Type B pancreatic cell (in vitro differentiated cells): Measurements from ENCODE around the gene HK1. TPM values are rescaled to one million over a fixed set of nuclear protein-coding genes. Genes with fewer than 3 reads are reported as not detected.
A peak's percentile ranks its signal among the peaks of the same experiment; 100 is the strongest.

Experiments
- DNase-seq: peaks from one replicate; pipeline ENCODE4 v3.0.0; 2021; ENCODE audit warnings: mixed read lengths; ENCODE audit not compliant: unreplicated experiment; ENCODE audit errors: extremely low spot score
- H3K27ac Mint-ChIP-seq: 2 replicates; pipeline ENCODE4 v1.8.0; 2021; ENCODE audit warnings: mild to moderate bottlenecking, mixed read lengths
- H3K27me3 Mint-ChIP-seq: 2 replicates; pipeline ENCODE4 v1.8.0; 2021; ENCODE audit warnings: mixed read lengths
- H3K36me3 Mint-ChIP-seq: 2 replicates; pipeline ENCODE4 v1.8.0; 2021; ENCODE audit warnings: mixed read lengths
- H3K4me1 Mint-ChIP-seq: one replicate; pipeline ENCODE4 v1.8.0; 2021; ENCODE audit warnings: mixed read lengths; ENCODE audit not compliant: unreplicated experiment
- H3K4me3 Mint-ChIP-seq: 2 replicates; pipeline ENCODE4 v1.8.0; 2021; ENCODE audit warnings: mild to moderate bottlenecking, mixed read lengths
- H3K9me3 Mint-ChIP-seq: 2 replicates; pipeline ENCODE4 v1.8.0; 2021; ENCODE audit warnings: mixed read lengths
- total RNA-seq: library from RNA; stranded (reverse); gene quantifications from 2 replicates; pipeline ENCODE4 v1.2.1, GENCODE V29; 2021; ENCODE audit warnings: low replicate concordance
- TF ChIP-seq, protein P1 (sequence below): fragments of 200-600 bp; sonication (generic); conservative IDR thresholded peaks from 2 replicates; pipeline ENCODE4 v1.5.0; 2021; ENCODE audit warnings: antibody characterized with exemption, mild to moderate bottlenecking

The HK1 gene
- total RNA-seq, 1 donor from 2014 or later = 60.8 TPM

DNA sequence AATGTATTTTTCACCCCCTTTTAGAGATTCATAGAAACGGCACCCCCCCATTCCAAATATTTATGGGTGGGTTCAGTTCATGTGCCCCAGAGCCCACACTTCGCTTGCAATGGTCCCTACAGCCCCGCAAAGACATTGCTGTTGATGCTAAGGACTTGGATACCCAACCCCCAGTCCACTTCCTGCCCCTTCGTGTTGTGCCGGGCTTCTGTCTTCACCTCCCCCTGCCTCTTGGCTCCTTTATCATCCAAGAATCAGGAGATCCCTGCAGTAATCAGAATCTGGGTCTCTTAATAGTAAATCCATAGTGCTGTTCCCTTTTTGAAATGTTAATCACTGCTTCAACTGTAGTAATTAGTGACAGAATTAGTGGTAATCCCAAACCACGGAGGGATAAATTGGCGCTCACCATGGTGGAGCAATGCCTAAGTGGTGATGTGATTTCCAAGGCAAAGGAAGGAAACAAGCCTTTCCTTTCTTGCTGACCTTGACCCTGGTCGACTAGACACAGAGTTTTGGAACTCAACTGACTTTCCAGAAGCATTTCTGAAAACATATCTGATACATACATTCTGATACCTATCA is 67.7 kb downstream of the HK1 start:
- no peak for DNase-seq
- Mint-ChIP-seq H3K9me3 (no peaks in the 10 kb centered on the region), H3K27me3 (no peaks in the 10 kb centered on the region), H3K4me1 (peaks cover 25% of the 10 kb centered on the region), H3K4me3 (no peak overlapping the region), H3K27ac (no peak overlapping the region), H3K36me3 (peaks cover 32% of the 10 kb centered on the region)
- TF ChIP-seq, protein P1, sequence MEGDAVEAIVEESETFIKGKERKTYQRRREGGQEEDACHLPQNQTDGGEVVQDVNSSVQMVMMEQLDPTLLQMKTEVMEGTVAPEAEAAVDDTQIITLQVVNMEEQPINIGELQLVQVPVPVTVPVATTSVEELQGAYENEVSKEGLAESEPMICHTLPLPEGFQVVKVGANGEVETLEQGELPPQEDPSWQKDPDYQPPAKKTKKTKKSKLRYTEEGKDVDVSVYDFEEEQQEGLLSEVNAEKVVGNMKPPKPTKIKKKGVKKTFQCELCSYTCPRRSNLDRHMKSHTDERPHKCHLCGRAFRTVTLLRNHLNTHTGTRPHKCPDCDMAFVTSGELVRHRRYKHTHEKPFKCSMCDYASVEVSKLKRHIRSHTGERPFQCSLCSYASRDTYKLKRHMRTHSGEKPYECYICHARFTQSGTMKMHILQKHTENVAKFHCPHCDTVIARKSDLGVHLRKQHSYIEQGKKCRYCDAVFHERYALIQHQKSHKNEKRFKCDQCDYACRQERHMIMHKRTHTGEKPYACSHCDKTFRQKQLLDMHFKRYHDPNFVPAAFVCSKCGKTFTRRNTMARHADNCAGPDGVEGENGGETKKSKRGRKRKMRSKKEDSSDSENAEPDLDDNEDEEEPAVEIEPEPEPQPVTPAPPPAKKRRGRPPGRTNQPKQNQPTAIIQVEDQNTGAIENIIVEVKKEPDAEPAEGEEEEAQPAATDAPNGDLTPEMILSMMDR = no peak

DNA sequence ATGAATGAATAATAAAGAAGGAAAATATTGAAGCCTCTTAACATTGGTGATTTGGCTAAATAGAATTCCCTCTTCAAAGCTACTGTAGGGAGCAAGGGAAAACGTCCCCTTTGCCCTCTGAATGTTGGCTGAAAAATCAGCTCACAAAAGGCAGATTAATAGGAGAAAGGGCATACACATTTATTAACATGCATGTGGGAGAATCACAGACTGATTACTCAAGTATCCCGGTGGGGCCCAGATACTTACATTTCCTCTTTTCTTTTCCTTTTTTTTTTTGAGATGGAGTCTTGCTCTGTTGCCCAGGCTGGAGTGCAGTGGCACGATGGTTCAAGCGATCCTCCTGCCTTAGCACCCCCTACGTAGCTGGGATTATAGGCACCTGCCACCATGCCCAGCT is 68.5 kb downstream of the HK1 start:
- TF ChIP-seq, protein P1 = no peak
- H3K36me3 Mint-ChIP-seq = peaks cover 32% of the 10 kb centered on the region
- no peaks in the 10 kb centered on the region for H3K9me3 Mint-ChIP-seq
- H3K27ac Mint-ChIP-seq = no peak overlapping the region
- H3K4me1 Mint-ChIP-seq = peaks cover 25% of the 10 kb centered on the region
- no peak overlapping the region for H3K4me3 Mint-ChIP-seq
- no peak for DNase-seq
- no peaks in the 10 kb centered on the region for H3K27me3 Mint-ChIP-seq

DNA sequence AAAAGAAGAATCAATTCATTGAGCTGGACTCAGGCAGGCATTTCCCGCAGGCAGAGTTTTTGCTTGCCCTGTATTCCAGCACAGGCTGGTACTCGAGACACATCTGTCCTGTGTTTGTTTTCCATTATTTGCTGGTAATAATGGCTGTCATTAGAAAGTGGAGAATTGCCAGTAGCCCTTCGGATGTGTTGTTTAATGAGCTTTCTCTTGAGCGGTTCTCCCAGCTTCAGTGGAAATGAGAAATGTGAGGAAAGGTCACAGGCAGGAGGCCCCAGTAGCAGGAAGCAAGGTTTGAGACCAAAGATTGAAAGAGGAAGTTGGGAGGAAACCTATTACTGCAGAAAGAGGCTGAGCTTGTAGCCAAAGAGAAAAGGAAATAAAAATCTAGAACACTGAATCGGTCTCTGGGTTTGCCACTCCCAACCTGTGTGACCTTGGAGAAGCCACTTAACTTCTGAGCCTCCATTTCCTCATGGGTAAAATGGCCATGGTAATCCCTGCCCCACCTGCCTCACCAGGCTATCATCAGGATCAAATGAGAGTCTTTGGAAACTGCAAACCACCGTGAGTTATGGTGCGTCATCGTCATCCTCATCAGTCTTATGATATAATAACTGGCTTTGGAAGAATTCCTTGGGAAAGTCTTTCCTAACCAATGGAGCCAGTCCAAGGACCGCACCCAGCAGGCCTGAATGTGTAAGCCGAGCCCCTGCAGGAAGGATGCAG is 70.7 kb downstream of the HK1 start:
- Mint-ChIP-seq H3K36me3 (peaks cover 22% of the 10 kb centered on the region), H3K27me3 (no peaks in the 10 kb centered on the region), H3K27ac (peak overlapping the region; percentile 32), H3K4me1 (peaks cover 25% of the 10 kb centered on the region), H3K9me3 (no peaks in the 10 kb centered on the region), H3K4me3 (peak overlapping the region; percentile 21)
- no peak for DNase-seq
- TF ChIP-seq, protein P1 = no peak

GRCh38 chr10:69349542-69349888 is 71.2 kb downstream of the HK1 start:
- TF ChIP-seq, protein P1 = no peak
- Mint-ChIP-seq H3K9me3 (no peaks in the 10 kb centered on the region), H3K27ac (peak overlapping the region; percentile 32), H3K4me1 (peaks cover 20% of the 10 kb centered on the region), H3K27me3 (no peaks in the 10 kb centered on the region), H3K36me3 (peaks cover 19% of the 10 kb centered on the region), H3K4me3 (no peak overlapping the region)
- DNase-seq = no peak

DNA sequence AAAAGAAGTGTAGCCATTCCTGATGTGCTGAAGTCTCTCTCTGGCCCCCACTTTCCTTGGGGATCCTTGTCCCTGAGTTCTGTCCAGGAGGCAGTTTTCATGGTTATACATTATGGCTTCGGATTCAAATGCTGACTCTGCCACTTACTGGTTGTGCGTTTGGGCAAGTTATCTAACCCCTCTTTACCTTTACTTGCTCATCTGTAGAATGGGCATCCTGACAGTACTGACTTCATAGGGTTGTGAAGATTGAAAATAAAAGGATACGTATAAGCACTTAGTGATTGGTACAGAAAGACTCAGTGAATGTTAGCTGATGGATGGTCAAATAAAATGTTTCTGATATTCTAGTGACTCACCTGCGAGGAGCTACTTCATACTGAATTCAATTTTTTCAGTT is 73.3 kb downstream of the HK1 start:
- no peak for DNase-seq
- H3K9me3 Mint-ChIP-seq = no peaks in the 10 kb centered on the region
- TF ChIP-seq, protein P1 = no peak
- H3K36me3 Mint-ChIP-seq = peaks cover 12% of the 10 kb centered on the region
- no peak overlapping the region for H3K4me3 Mint-ChIP-seq
- peaks cover 8% of the 10 kb centered on the region for H3K4me1 Mint-ChIP-seq
- H3K27ac Mint-ChIP-seq = no peak overlapping the region
- no peaks in the 10 kb centered on the region for H3K27me3 Mint-ChIP-seq
